PC-9 (cell line): ENCODE results near the gene TBC1D24. TPM values are rescaled to one million over a fixed set of nuclear protein-coding genes. Genes with fewer than 3 reads are reported as not detected.

Experiments
- BruUV-seq: library from RNA; stranded (reverse); fragments of 400-500 nt; replicated peaks from 2 replicates; lab custom pipeline; 2021; lab: Mats Ljungman, UMichigan
- CTCF ChIA-PET: fragments of 300-600 bp; sonication (Branson Sonifier 250); formaldehyde crosslinking; loops from one replicate; lab custom pipeline; 2022; ENCODE audit warnings: antibody characterized with exemption; lab: Charles Lee
- POLR2A ChIA-PET: fragments of 300-600 bp; sonication (Branson Sonifier 250); formaldehyde crosslinking; loops from one replicate; lab custom pipeline; 2022; ENCODE audit warnings: antibody characterized with exemption; ENCODE audit not compliant: unreplicated experiment; lab: Charles Lee
- DNase-seq, 2 experiments: peaks; one replicate each; pipeline versions ENCODE4 v3.0.0 to v3.0.0-alpha.2; 2015 to 2022; ENCODE audit warnings: mixed read lengths in 1 of 2
- H2AFZ ChIP-seq: fragments of 200-600 bp; sonication (generic); 2 replicates; pipeline ENCODE4 v1.8.1; 2017; ENCODE audit warnings: antibody characterized with exemption
- H3F3A ChIP-seq: fragments of 200-600 bp; sonication (generic); 2 replicates; pipeline ENCODE4 v1.8.1; 2017; ENCODE audit warnings: antibody characterized with exemption, mild to moderate bottlenecking, low read depth; ENCODE audit not compliant: insufficient read depth
- H3K27ac ChIP-seq: fragments of 200-600 bp; sonication (generic); 2 replicates; pipeline ENCODE4 v1.6.1; 2016; ENCODE audit warnings: mixed run types
- H3K27me3 ChIP-seq: fragments of 200-600 bp; sonication (generic); 2 replicates; pipeline ENCODE4 v1.6.1; 2016; ENCODE audit warnings: low read depth, mixed run types; ENCODE audit not compliant: insufficient read depth
- H3K36me3 ChIP-seq: fragments of 200-600 bp; sonication (generic); 2 replicates; pipeline ENCODE4 v1.6.1; 2016; ENCODE audit warnings: low read depth, mixed run types
- H3K4me1 ChIP-seq: fragments of 200-600 bp; sonication (generic); replicated peaks from 2 replicates; pipeline ENCODE4 v1.6.1; 2016; ENCODE audit warnings: mixed run types; ENCODE audit not compliant: insufficient read depth
- H3K4me2 ChIP-seq: fragments of 200-600 bp; sonication (generic); 2 replicates; pipeline ENCODE4 v1.6.1; 2017; ENCODE audit warnings: mixed run types
- H3K4me3 ChIP-seq: fragments of 200-600 bp; sonication (generic); 2 replicates; pipeline ENCODE4 v1.6.1; 2016; ENCODE audit warnings: mixed run types
- H3K79me2 ChIP-seq: fragments of 200-600 bp; sonication (generic); 2 replicates; pipeline ENCODE4 v1.6.1; 2017; ENCODE audit warnings: low read depth, mixed run types
- H3K9me2 ChIP-seq: fragments of 200-600 bp; sonication (generic); 2 replicates; pipeline ENCODE4 v1.8.1; 2017; ENCODE audit warnings: mild to moderate bottlenecking; ENCODE audit not compliant: insufficient read depth
- H3K9me3 ChIP-seq: fragments of 200-600 bp; sonication (generic); 2 replicates; pipeline ENCODE4 v1.8.1; 2016; ENCODE audit warnings: low read depth; ENCODE audit not compliant: insufficient read depth
- H4K20me1 ChIP-seq: fragments of 200-600 bp; sonication (generic); 2 replicates; pipeline ENCODE4 v1.8.1; 2017; ENCODE audit not compliant: insufficient read depth
- CTCF ChIP-seq: fragments of 200-600 bp; sonication (generic); conservative IDR thresholded peaks from 2 replicates; pipeline ENCODE4 v1.6.1; 2017; ENCODE audit warnings: mixed run types, antibody characterized with exemption, mild to moderate bottlenecking, moderate library complexity
- EZH2 ChIP-seq: fragments of 200-600 bp; sonication (generic); IDR thresholded peaks from 2 replicates; pipeline ENCODE4 v1.8.0; 2017; ENCODE audit warnings: antibody characterized with exemption, low read depth
- intact Hi-C: fragments of 100-400 bp; cut with micrococcal nuclease; formaldehyde crosslinking; loops from one replicate; pipeline ENCODE4 v1.10.0; 2022; ENCODE audit not compliant: unreplicated experiment
- total RNA-seq: library from RNA; stranded (reverse); gene quantifications from 2 replicates; pipeline ENCODE4 v1.2.3, GENCODE V29; 2021

The TBC1D24 gene
- total RNA-seq, 1 experiment from 2014 or later, result 30.0 TPM

DNA sequence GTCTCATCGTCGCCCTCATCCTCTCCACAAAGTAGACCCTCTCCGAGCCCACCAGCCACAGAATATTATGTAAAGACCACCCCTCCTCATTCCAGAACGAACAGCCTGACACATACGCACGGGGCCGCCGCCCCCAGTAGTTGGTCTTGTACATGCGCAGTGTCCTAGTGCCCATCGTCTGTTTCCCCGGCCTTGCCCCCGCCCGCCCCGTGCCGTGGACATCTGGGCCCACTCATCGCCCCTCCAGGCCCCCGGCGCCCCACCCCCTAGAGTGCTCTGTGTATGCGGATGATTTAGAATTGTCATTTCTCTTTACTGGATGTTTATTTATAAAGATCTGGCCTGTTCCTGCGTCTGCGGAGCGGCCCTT is 44.8 kb downstream of the TBC1D24 start:
- ChIA-PET CTCF (interaction anchor here (0.6 kb wide), 1 partner anchor 16 kb away, joined by 5 read pairs; no protein-coding TSS in a partner anchor), POLR2A (interaction anchor here (0.6 to 0.8 kb wide), 3 partner anchors 18 to 1771 kb away, joined by 3 to 7 read pairs (median 4); partner anchors contain the start of gene PDPK1)
- no peak for DNase-seq
- peaks cover 36% of the 10 kb centered on the region; the same call in 1 of the 2 replicates for H3K4me1 ChIP-seq
- no TSS peak for BruUV-seq
- H3K9me3 ChIP-seq, result no peaks in the 10 kb centered on the region
- H4K20me1 ChIP-seq, result peaks cover 51% of the 10 kb centered on the region
- H3K4me2 ChIP-seq, result peak overlapping the region; percentile 65
- TF ChIP-seq EZH2 (no peak), CTCF (no peak)
- no peak overlapping the region for H3K4me3 ChIP-seq
- peaks cover 69% of the 10 kb centered on the region for H3K79me2 ChIP-seq
- no peak overlapping the region for H2AFZ ChIP-seq
- no peak overlapping the region for H3K27ac ChIP-seq
- H3K27me3 ChIP-seq, result no peaks in the 10 kb centered on the region
- intact Hi-C loops, result no loop called here
- H3F3A ChIP-seq, result peaks cover 33% of the 10 kb centered on the region; the same call in 1 of the 2 replicates
- no peaks in the 10 kb centered on the region; the same call in 1 of the 2 replicates for H3K36me3 ChIP-seq
- H3K9me2 ChIP-seq, result no peaks in the 10 kb centered on the region

DNA sequence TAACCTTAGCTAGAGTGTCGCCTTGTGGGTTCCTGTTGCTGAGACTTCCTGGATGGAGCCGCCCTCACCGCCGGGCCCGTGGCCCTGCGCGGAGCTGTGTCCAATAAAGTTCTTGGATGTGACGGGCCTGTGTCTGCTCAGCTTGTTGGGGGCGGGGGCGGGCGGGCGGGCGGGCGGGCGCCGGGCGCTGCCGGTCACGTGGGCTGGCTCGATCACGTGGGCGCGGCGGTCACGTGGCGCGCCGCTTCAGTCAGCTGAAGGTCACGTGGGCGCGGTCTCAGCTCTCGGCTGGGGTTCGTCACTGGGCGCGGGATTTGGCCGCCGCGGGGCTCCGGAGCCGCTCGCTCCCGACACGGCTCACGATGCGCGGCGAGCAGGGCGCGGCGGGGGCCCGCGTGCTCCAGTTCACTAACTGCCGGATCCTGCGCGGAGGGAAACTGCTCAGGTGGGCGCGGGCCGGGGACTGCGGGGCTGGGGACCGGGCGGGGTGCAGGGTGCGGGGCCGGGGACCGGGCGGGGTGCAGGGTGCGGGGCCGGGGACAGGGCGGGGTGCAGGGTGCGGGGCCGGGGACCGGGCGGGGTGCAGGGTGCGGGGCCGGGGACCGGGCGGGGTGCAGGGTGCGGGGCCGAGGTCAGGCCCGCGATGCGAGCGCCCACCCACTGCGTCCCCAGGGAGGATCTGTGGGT is 45.3 kb downstream of the TBC1D24 start, which contains the start of gene AMDHD2:
AMDHD2 (plus strand) TSS at position 275 of the 687 bp plus-strand sequence; CDS start at position 363, 88 bp downstream.
- POLR2A ChIA-PET, result interaction anchor here (0.5 to 0.8 kb wide), 3 partner anchors 18 to 338 kb away, joined by 3 to 4 read pairs (median 4); partner anchors contain the start of gene PDPK1
- Histone ChIP-seq H3K27ac (no peak within 1 kb of the TSS), H2AFZ (peak within 1 kb of the TSS; percentile 79)

More for the DNA sequence above, 45.3 kb downstream of the TBC1D24 start, which contains the start of gene AMDHD2:
- no TSS peak for BruUV-seq
- H3K9me2 ChIP-seq, result no peaks in the 10 kb centered on the region
- peaks cover 33% of the 10 kb centered on the region; the same call in 1 of the 2 replicates for H3F3A ChIP-seq
- H3K36me3 ChIP-seq, result no peaks in the 10 kb centered on the region; the same call in 1 of the 2 replicates
- peaks cover 33% of the 10 kb centered on the region; the same call in 1 of the 2 replicates for H3K4me1 ChIP-seq
- peak; percentile 73 to 88 for DNase-seq
- H3K9me3 ChIP-seq, result no peaks in the 10 kb centered on the region
- peaks cover 64% of the 10 kb centered on the region for H3K79me2 ChIP-seq
- intact Hi-C loops, result no loop called here
- CTCF ChIA-PET, result interaction anchor here (0.6 kb wide), 2 partner anchors 15 to 106 kb away, joined by 3 to 5 read pairs; no protein-coding TSS in a partner anchor
- H3K27me3 ChIP-seq, result no peaks in the 10 kb centered on the region
- H3K4me3 ChIP-seq, result peak within 1 kb of the TSS; percentile 58
- TF ChIP-seq CTCF (no peak), EZH2 (no peak)
- H4K20me1 ChIP-seq, result peaks cover 46% of the 10 kb centered on the region
- H3K4me2 ChIP-seq, result peak within 1 kb of the TSS; percentile 88
